ENCODE results near the gene AAK1.
"Not testable (repeated sequence)": the region's sequence is repeated elsewhere in the genome, so short reads cannot be mapped to it uniquely, and the experiment has no call there.

The AAK1 gene

GRCh38 chr2:69575926-69576325 is 67.6 kb downstream of the AAK1 start:
- no peak overlapping the region for H3K4me3 Mint-ChIP-seq
- H3K9me3 Mint-ChIP-seq: no peaks in the 10 kb centered on the region
- H3K27me3 Mint-ChIP-seq: peaks cover 7 to 13% of the 10 kb centered on the region in 2 donors
- peaks cover 5 to 6% of the 10 kb centered on the region in 2 donors for H3K4me1 Mint-ChIP-seq
- no peak overlapping the region for H3K27ac Mint-ChIP-seq
- ATAC-seq (replicated peaks) (no peak), DNase-seq (no peak)
- H3K36me3 Mint-ChIP-seq: peaks cover 0 to 4% of the 10 kb centered on the region in 2 donors

- not testable (repeated sequence) for ATAC-seq (replicated peaks); H3K27me3 Mint-ChIP-seq; H3K4me1 Mint-ChIP-seq; H3K36me3 Mint-ChIP-seq; H3K9me3 Mint-ChIP-seq; H3K4me3 Mint-ChIP-seq; DNase-seq; H3K27ac Mint-ChIP-seq
Measured at GRCh38 chr2:69575371-69575770, 68.2 kb downstream of the AAK1 start.

- H3K9me3 Mint-ChIP-seq: no peaks in the 10 kb centered on the region
- no peak overlapping the region for H3K4me3 Mint-ChIP-seq
- H3K36me3 Mint-ChIP-seq: no peaks in the 10 kb centered on the region
- DNase-seq (no peak), ATAC-seq (replicated peaks) (no peak)
- peaks cover 0 to 5% of the 10 kb centered on the region in 2 donors for H3K4me1 Mint-ChIP-seq
- no peak overlapping the region for H3K27ac Mint-ChIP-seq
- no peaks in the 10 kb centered on the region for H3K27me3 Mint-ChIP-seq
Measured at GRCh38 chr2:69572641-69573040, 70.9 kb downstream of the AAK1 start.

GRCh38 chr2:69571189-69571588 is 72.3 kb downstream of the AAK1 start:
- Mint-ChIP-seq H3K27me3 (no peaks in the 10 kb centered on the region), H3K27ac (no peak overlapping the region), H3K9me3 (no peaks in the 10 kb centered on the region), H3K4me3 (no peak overlapping the region), H3K4me1 (peaks cover 0 to 5% of the 10 kb centered on the region in 2 donors), H3K36me3 (no peaks in the 10 kb centered on the region)
- DNase-seq: no peak
- no peak for ATAC-seq (replicated peaks)

GRCh38 chr2:69570474-69570873 is 73.1 kb downstream of the AAK1 start:
- H3K36me3 Mint-ChIP-seq: no peaks in the 10 kb centered on the region

GRCh38 chr2:69567909-69568300 is 75.6 kb downstream of the AAK1 start:
- H3K9me3 Mint-ChIP-seq: no peaks in the 10 kb centered on the region
- H3K36me3 Mint-ChIP-seq: no peaks in the 10 kb centered on the region
- ATAC-seq (replicated peaks) (no peak), DNase-seq (no peak)
- H3K27me3 Mint-ChIP-seq: no peaks in the 10 kb centered on the region
- H3K4me1 Mint-ChIP-seq: peaks cover 1 to 10% of the 10 kb centered on the region in 2 donors
- H3K27ac Mint-ChIP-seq: no peak overlapping the region
- H3K4me3 Mint-ChIP-seq: no peak overlapping the region

More at GRCh38 chr2:69570474-69570873, 73.1 kb downstream of the AAK1 start:
- DNase-seq: no peak
- Mint-ChIP-seq H3K27me3 (no peaks in the 10 kb centered on the region), H3K4me1 (peaks cover 0 to 6% of the 10 kb centered on the region in 2 donors), H3K27ac (no peak overlapping the region), H3K4me3 (no peak overlapping the region), H3K9me3 (no peaks in the 10 kb centered on the region)
- ATAC-seq (replicated peaks): no peak

GRCh38 chr2:69567157-69567908 is 76.2 kb downstream of the AAK1 start:
- Mint-ChIP-seq H3K27ac (no peak overlapping the region), H3K36me3 (no peaks in the 10 kb centered on the region), H3K4me1 (peaks cover 1 to 10% of the 10 kb centered on the region in 2 donors), H3K4me3 (no peak overlapping the region), H3K9me3 (no peaks in the 10 kb centered on the region), H3K27me3 (peaks cover 0 to 2% of the 10 kb centered on the region in 2 donors)
- DNase-seq (no peak), ATAC-seq (replicated peaks) (no peak)

GRCh38 chr2:69566669-69567068 is 76.9 kb downstream of the AAK1 start:
- no peaks in the 10 kb centered on the region for H3K36me3 Mint-ChIP-seq
- no peak overlapping the region for H3K4me3 Mint-ChIP-seq
- no peaks in the 10 kb centered on the region for H3K9me3 Mint-ChIP-seq
- no peak for ATAC-seq (replicated peaks)
- H3K27me3 Mint-ChIP-seq: peaks cover 0 to 4% of the 10 kb centered on the region in 2 donors
- peaks cover 1 to 10% of the 10 kb centered on the region in 2 donors for H3K4me1 Mint-ChIP-seq
- DNase-seq: no peak
- no peak overlapping the region for H3K27ac Mint-ChIP-seq

- peak; percentile 35 for DNase-seq
- Mint-ChIP-seq H3K4me3 (no peak overlapping the region), H3K27ac (no peak overlapping the region)
Measured at GRCh38 chr2:69565431-69565839, 78.1 kb downstream of the AAK1 start.

GRCh38 chr2:69564604-69565003 is 78.9 kb downstream of the AAK1 start:
- H3K36me3 Mint-ChIP-seq: no peaks in the 10 kb centered on the region

More at GRCh38 chr2:69565431-69565839, 78.1 kb downstream of the AAK1 start:
- Mint-ChIP-seq H3K27me3 (peaks cover 0 to 4% of the 10 kb centered on the region in 2 donors), H3K36me3 (no peaks in the 10 kb centered on the region), H3K9me3 (no peaks in the 10 kb centered on the region), H3K4me1 (peaks cover 1 to 10% of the 10 kb centered on the region in 2 donors)
- ATAC-seq (replicated peaks): peak; percentile 87

GRCh38 chr2:69563021-69563420 is 80.5 kb downstream of the AAK1 start:
- ATAC-seq (replicated peaks): no peak
- H3K27ac Mint-ChIP-seq: no peak overlapping the region

More at GRCh38 chr2:69564604-69565003, 78.9 kb downstream of the AAK1 start:
- Mint-ChIP-seq H3K4me3 (no peak overlapping the region), H3K27me3 (peaks cover 5 to 10% of the 10 kb centered on the region in 2 donors), H3K27ac (no peak overlapping the region), H3K4me1 (peaks cover 1 to 9% of the 10 kb centered on the region in 2 donors), H3K9me3 (no peaks in the 10 kb centered on the region)
- DNase-seq: no peak
- ATAC-seq (replicated peaks): no peak

GRCh38 chr2:69561101-69561500 is 82.4 kb downstream of the AAK1 start:
- ATAC-seq (replicated peaks) (no peak), DNase-seq (no peak)
- peaks cover 1 to 11% of the 10 kb centered on the region in 2 donors for H3K4me1 Mint-ChIP-seq
- peaks cover 5 to 10% of the 10 kb centered on the region in 2 donors for H3K27me3 Mint-ChIP-seq
- no peak overlapping the region for H3K27ac Mint-ChIP-seq
- H3K9me3 Mint-ChIP-seq: no peaks in the 10 kb centered on the region
- H3K4me3 Mint-ChIP-seq: no peak overlapping the region
- no peaks in the 10 kb centered on the region for H3K36me3 Mint-ChIP-seq

More at GRCh38 chr2:69563021-69563420, 80.5 kb downstream of the AAK1 start:
- Mint-ChIP-seq H3K27me3 (peaks cover 5 to 10% of the 10 kb centered on the region in 2 donors), H3K9me3 (no peaks in the 10 kb centered on the region), H3K36me3 (no peaks in the 10 kb centered on the region), H3K4me1 (peaks cover 1 to 11% of the 10 kb centered on the region in 2 donors), H3K4me3 (no peak overlapping the region)
- DNase-seq: no peak

GRCh38 chr2:69560147-69560482 is 83.4 kb downstream of the AAK1 start:
- Mint-ChIP-seq H3K4me3 (no peak overlapping the region), H3K27ac (no peak overlapping the region), H3K27me3 (peaks cover 5 to 10% of the 10 kb centered on the region in 2 donors), H3K36me3 (no peaks in the 10 kb centered on the region), H3K9me3 (no peaks in the 10 kb centered on the region), H3K4me1 (peaks cover 0 to 8% of the 10 kb centered on the region in 2 donors)
- ATAC-seq (replicated peaks) (no peak), DNase-seq (no peak)

- peaks cover 4 to 13% of the 10 kb centered on the region in 2 donors for H3K4me1 Mint-ChIP-seq
- no peak overlapping the region for H3K27ac Mint-ChIP-seq
- no peaks in the 10 kb centered on the region for H3K9me3 Mint-ChIP-seq
- ATAC-seq (replicated peaks): peak; percentile 77 to 84
- peaks cover 5 to 10% of the 10 kb centered on the region in 2 donors for H3K27me3 Mint-ChIP-seq
- H3K36me3 Mint-ChIP-seq: no peaks in the 10 kb centered on the region
- H3K4me3 Mint-ChIP-seq: no peak overlapping the region
- DNase-seq: no peak
Measured at GRCh38 chr2:69559442-69560146, 83.9 kb downstream of the AAK1 start.

- H3K36me3 Mint-ChIP-seq: peaks cover 3 to 4% of the 10 kb centered on the region in 2 donors
- no peak for DNase-seq
- no peak overlapping the region for H3K4me3 Mint-ChIP-seq
- H3K4me1 Mint-ChIP-seq: peaks cover 4 to 13% of the 10 kb centered on the region in 2 donors
- H3K27ac Mint-ChIP-seq: no peak overlapping the region
- ATAC-seq (replicated peaks): no peak
- peaks cover 5% of the 10 kb centered on the region in 2 donors for H3K27me3 Mint-ChIP-seq
- peaks cover 0 to 3% of the 10 kb centered on the region in 2 donors for H3K9me3 Mint-ChIP-seq
Measured at GRCh38 chr2:69556008-69556407, 87.5 kb downstream of the AAK1 start.
